Right lobe of liver (tissue), 6 donors: Measurements from ENCODE around the gene CYTH4. TPM values are rescaled to one million over a fixed set of nuclear protein-coding genes. Genes with fewer than 3 reads are reported as not detected.

Experiments
- ATAC-seq, 4 donors: fragments of 200-7000 bp; cut with Tn5 transposase; one replicate each; pipeline ENCODE4 v1.9.1; 2020; ENCODE audit warnings: mild to moderate bottlenecking in 4 of 4, moderate library complexity in 4 of 4
- DNase-seq, 3 donors: peaks; one replicate each; pipeline ENCODE4 v3.0.0-alpha.2; 2020
- H3K27ac ChIP-seq, 3 donors: fragments of 200-600 bp; one replicate each; pipeline ENCODE4 v1.8.0; 2022
- H3K27me3 ChIP-seq, 2 donors: fragments of 200-600 bp; one replicate each; pipeline ENCODE4 v1.8.0; 2022
- H3K36me3 ChIP-seq, 4 donors: fragments of 200-600 bp; sonication (generic) in 1 of 4; one replicate each; pipeline versions ENCODE4 v1.5.1 to v1.8.0; 2017 to 2022; ENCODE audit warnings: control low read depth in 1 of 4
- H3K4me1 ChIP-seq, 4 donors: fragments of 200-600 bp; sonication (generic) in 1 of 4; one replicate each; pipeline versions ENCODE4 v1.5.1 to v1.8.0; 2017 to 2022; ENCODE audit warnings: control low read depth in 1 of 4
- H3K4me3 ChIP-seq, 3 donors: fragments of 200-600 bp; one replicate each; pipeline ENCODE4 v1.8.0; 2022
- H3K9me3 ChIP-seq, 4 donors: fragments of 200-600 bp; sonication (generic) in 1 of 4; one replicate each; pipeline versions ENCODE4 v1.5.1 to v1.8.0; 2017 to 2022; ENCODE audit warnings: control low read depth in 1 of 4
- POLR2A ChIP-seq: fragments of 450-650 bp; IDR thresholded peaks from one replicate; pipeline ENCODE4 v1.6.1; 2017; ENCODE audit warnings: antibody characterized with exemption, mild to moderate bottlenecking
- WGBS: methylation state at CpG from one replicate; pipeline ENCODE4 v1.1.6; 2018; ENCODE audit warnings: low coverage, low lambda C conversion rate; ENCODE audit not compliant: insufficient coverage; ENCODE audit errors: missing lambda C conversion rate; 5-methylcytosine and 5-hydroxymethylcytosine counted together
- intact Hi-C, 2 donors: fragments of 100-400 bp; cut with DNase I; formaldehyde crosslinking; loops; one replicate each; pipeline versions ENCODE4 v1.11.2 to v1.14.1; 2022
- total RNA-seq, 6 experiments: library from RNA; depleted of rRNA in 2 of 6; stranded (reverse); fragments of >200 nt in 2 of 6; fragmentation: NEBNext Ultra II Directional in 3 of 6; extraction: Animal tissue kit (Norgen Biotek cat#: 25700) in 3 of 6; gene quantifications; one replicate each; pipeline versions ENCODE4 v1.1.0 to v1.2.4, GENCODE V29; 2016 to 2023
- TF ChIP-seq, protein P1 (sequence below), 4 donors: fragments of 200-600 bp in 3 of 4; fragments of 450-650 bp in 1 of 4; IDR thresholded peaks; one replicate each; pipeline versions ENCODE4 v1.5.1 to v1.8.0; 2016 to 2022; ENCODE audit warnings: antibody characterized with exemption in 4 of 4, mild to moderate bottlenecking in 2 of 4
- donor health status: DM: no; HTN: yes; CAD: no.
- donor health status: DM: no; HTN: no; CAD: no.
- donor health status: DM: no; HTN: no; CAD: no.
- donor health status: DM: no; HTN: yes; CAD: no.
- donor health status: DM: no; HTN: yes; CAD: no.

CYTH4 gene
- total RNA-seq, 6 experiments from 2014 or later: 2.9 to 12.8 (median 4.0) TPM

DNA sequence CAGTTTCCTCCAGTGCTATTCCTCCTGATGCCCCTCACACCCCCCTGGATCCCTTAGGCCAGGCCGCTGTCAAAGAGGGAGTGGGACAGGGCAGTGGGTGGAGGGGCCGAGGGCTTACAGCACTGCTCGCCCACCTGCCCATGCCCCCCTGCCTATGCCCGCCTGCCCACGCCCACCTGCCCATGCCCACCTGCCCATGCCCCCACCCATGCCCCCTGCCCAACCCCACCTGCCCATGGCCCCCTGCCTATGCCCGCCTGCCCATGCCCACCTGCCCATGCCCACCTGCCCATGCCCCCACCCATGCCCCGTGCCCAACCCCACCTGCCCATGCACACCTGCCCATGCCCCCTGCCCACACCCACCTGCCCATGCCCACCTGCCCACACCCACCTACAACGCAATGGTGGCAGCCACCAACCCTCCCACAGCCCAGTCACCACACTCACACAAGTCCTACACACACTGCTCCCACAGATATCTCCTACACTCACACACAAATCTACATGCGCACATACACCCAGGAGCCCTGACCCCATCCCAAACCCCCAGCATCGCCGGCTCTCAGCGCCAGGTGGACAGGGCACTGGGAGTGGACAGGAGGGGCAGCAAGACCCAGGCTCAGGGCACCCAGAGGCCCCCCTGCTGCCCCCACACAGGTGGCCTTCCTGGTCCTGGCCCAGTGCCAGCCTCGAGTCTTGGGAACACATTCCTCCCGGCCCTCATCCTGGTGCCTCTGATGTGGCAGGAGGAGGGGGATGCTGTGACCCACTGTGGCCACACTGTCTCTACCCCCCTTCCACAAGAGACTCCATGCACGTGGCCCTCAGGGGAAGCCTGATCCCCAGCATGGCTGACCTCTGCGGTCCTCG lies 61.8 kb downstream of the CYTH4 start:
- H3K36me3 ChIP-seq: no peaks in the 10 kb centered on the region

GRCh38 chr22:37344735-37345449 lies 62.6 kb downstream of the CYTH4 start:
- TF ChIP-seq, protein P1, sequence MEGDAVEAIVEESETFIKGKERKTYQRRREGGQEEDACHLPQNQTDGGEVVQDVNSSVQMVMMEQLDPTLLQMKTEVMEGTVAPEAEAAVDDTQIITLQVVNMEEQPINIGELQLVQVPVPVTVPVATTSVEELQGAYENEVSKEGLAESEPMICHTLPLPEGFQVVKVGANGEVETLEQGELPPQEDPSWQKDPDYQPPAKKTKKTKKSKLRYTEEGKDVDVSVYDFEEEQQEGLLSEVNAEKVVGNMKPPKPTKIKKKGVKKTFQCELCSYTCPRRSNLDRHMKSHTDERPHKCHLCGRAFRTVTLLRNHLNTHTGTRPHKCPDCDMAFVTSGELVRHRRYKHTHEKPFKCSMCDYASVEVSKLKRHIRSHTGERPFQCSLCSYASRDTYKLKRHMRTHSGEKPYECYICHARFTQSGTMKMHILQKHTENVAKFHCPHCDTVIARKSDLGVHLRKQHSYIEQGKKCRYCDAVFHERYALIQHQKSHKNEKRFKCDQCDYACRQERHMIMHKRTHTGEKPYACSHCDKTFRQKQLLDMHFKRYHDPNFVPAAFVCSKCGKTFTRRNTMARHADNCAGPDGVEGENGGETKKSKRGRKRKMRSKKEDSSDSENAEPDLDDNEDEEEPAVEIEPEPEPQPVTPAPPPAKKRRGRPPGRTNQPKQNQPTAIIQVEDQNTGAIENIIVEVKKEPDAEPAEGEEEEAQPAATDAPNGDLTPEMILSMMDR (IDR thresholded peaks at IDR 0.05): no peak
- TF ChIP-seq POLR2A: no peak
- Histone ChIP-seq H3K27ac (no peak overlapping the region), H3K4me1 (no peaks in the 10 kb centered on the region), H3K27me3 (no peaks in the 10 kb centered on the region), H3K4me3 (no peak overlapping the region), H3K36me3 (no peaks in the 10 kb centered on the region), H3K9me3 (no peaks in the 10 kb centered on the region)
- 49% methylated on average over 4 of the region's 13 CpGs for WGBS
- intact Hi-C loops: no loop called here
- no peak for ATAC-seq
- DNase-seq: no peak

More for the DNA sequence above, 61.8 kb downstream of the CYTH4 start:
- intact Hi-C loops: no loop called here
- no peak overlapping the region for H3K27ac ChIP-seq
- 59% methylated on average over 13 of the region's 17 CpGs for WGBS
- TF ChIP-seq, protein P1 (IDR thresholded peaks at IDR 0.05): no peak
- TF ChIP-seq POLR2A: no peak
- no peaks in the 10 kb centered on the region for H3K27me3 ChIP-seq
- no peak overlapping the region for H3K4me3 ChIP-seq
- no peaks in the 10 kb centered on the region for H3K9me3 ChIP-seq
- ATAC-seq (no peak), DNase-seq (no peak)
- H3K4me1 ChIP-seq: no peaks in the 10 kb centered on the region

DNA sequence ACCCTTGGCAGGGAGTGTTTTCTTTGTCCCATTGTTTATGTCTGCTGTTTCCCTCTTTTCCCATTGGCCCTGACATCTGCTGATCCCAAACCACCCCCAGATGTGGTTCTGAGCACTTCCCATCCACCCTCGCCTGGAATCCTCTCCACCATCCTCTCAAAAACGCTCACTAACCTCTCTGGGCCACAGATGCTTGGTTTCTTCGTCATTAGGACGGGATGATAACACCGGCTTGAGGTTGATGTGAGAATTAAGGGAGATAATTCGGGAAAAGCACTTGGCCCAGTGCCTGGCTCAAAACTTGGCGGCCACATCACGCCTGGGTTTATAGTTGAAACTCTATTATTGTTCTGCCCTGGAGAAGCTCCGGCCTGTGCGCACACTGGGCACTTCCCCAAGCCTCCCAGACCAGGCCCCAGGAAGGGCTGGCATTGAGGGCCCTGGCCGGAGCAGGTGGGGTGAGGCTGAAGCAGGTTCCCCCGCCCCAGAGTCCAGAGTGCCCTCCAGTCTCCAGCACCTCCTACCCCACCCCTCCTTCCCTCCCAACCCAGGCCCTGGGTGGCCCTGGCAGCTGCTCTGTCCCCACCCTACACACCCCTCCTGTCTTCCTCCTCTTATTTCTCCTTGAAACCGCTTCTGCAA lies 63.7 kb downstream of the CYTH4 start:
- no peak for TF ChIP-seq POLR2A
- TF ChIP-seq, protein P1 (IDR thresholded peaks at IDR 0.05): no peak
- Histone ChIP-seq H3K4me3 (no peak overlapping the region), H3K36me3 (no peaks in the 10 kb centered on the region), H3K27me3 (no peaks in the 10 kb centered on the region), H3K4me1 (no peaks in the 10 kb centered on the region), H3K27ac (no peak overlapping the region), H3K9me3 (no peaks in the 10 kb centered on the region)
- intact Hi-C loops: no loop called here
- WGBS: 43% methylated on average over 11 of the region's 13 CpGs
- no peak for ATAC-seq
- DNase-seq: no peak

GRCh38 chr22:37346505-37346895 lies 64.2 kb downstream of the CYTH4 start:
- no peaks in the 10 kb centered on the region for H3K27me3 ChIP-seq
- intact Hi-C loops: no loop called here
- no peak overlapping the region for H3K4me3 ChIP-seq
- ATAC-seq: no peak
- no peaks in the 10 kb centered on the region for H3K36me3 ChIP-seq
- 92% methylated on average over 4 of the region's 7 CpGs for WGBS
- H3K4me1 ChIP-seq: no peaks in the 10 kb centered on the region
- no peak overlapping the region for H3K27ac ChIP-seq
- DNase-seq: no peak
- H3K9me3 ChIP-seq: no peaks in the 10 kb centered on the region
- TF ChIP-seq, protein P1 (IDR thresholded peaks at IDR 0.05): no peak
- no peak for TF ChIP-seq POLR2A
